BJ (cell line): Measurements from ENCODE around the gene ZDHHC14. TPM values are rescaled to one million over a fixed set of nuclear protein-coding genes. Genes with fewer than 3 reads are reported as not detected.

Source experiments
- CTCF ChIA-PET: fragments of 350-600 bp; formaldehyde crosslinking; extraction: SDS; loops from one replicate; lab custom pipeline; 2021; ENCODE audit warnings: antibody characterized with exemption, inconsistent platforms; lab: Yijun Ruan, JAX
- POLR2A ChIA-PET: fragments of 300-600 bp; sonication (Branson Sonifier 250); formaldehyde crosslinking; extraction: SDS; loops from one replicate; lab custom pipeline; 2021; ENCODE audit warnings: antibody characterized with exemption; lab: Charles Lee
- DNase-seq: peaks from one replicate; pipeline ENCODE4 v3.0.0-alpha.2; 2011; ENCODE audit warnings: low read depth
- H3K27me3 ChIP-seq: 2 replicates; pipeline ENCODE4 v1.6.0; 2011; ENCODE audit warnings: low read length; ENCODE audit not compliant: control insufficient read depth, insufficient read depth
- H3K36me3 ChIP-seq: 2 replicates; pipeline ENCODE4 v1.5.1; 2011; ENCODE audit warnings: low read length; ENCODE audit not compliant: control insufficient read depth, insufficient read depth
- H3K4me3 ChIP-seq: 2 replicates; pipeline ENCODE4 v1.5.1; 2011; ENCODE audit warnings: low read depth, mild to moderate bottlenecking, control low read depth, low read length
- polyA plus RNA-seq: library from polyadenylated mRNA; depleted of rRNA; stranded (reverse); fragments of >200 nt; gene quantifications from 2 replicates; pipeline ENCODE4 v1.2.3, GENCODE V29; 2011
- TF ChIP-seq, protein P1 (sequence below): IDR thresholded peaks from 2 replicates; pipeline ENCODE4 v1.5.1; 2011; ENCODE audit warnings: low read depth, mild to moderate bottlenecking, control low read depth, inconsistent platforms, low read length, moderate library complexity; ENCODE audit not compliant: insufficient read depth

ZDHHC14 gene
- polyA plus RNA-seq, 1 experiment = 3.6 TPM

GRCh38 chr6:157412791-157413190, 31.8 kb downstream of the ZDHHC14 start:
- Histone ChIP-seq H3K4me3 (no peak overlapping the region), H3K36me3 (no peaks in the 10 kb centered on the region), H3K27me3 (no peaks in the 10 kb centered on the region)
- ChIA-PET POLR2A (interaction anchor here (0.6 kb wide), 1 partner anchor 220 kb away, joined by 3 read pairs; no protein-coding TSS in a partner anchor), CTCF (no interaction called here)
- no peak for DNase-seq
- TF ChIP-seq, protein P1, sequence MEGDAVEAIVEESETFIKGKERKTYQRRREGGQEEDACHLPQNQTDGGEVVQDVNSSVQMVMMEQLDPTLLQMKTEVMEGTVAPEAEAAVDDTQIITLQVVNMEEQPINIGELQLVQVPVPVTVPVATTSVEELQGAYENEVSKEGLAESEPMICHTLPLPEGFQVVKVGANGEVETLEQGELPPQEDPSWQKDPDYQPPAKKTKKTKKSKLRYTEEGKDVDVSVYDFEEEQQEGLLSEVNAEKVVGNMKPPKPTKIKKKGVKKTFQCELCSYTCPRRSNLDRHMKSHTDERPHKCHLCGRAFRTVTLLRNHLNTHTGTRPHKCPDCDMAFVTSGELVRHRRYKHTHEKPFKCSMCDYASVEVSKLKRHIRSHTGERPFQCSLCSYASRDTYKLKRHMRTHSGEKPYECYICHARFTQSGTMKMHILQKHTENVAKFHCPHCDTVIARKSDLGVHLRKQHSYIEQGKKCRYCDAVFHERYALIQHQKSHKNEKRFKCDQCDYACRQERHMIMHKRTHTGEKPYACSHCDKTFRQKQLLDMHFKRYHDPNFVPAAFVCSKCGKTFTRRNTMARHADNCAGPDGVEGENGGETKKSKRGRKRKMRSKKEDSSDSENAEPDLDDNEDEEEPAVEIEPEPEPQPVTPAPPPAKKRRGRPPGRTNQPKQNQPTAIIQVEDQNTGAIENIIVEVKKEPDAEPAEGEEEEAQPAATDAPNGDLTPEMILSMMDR = no peak

GRCh38 chr6:157420497-157420896, 39.5 kb downstream of the ZDHHC14 start:
- H3K27me3 ChIP-seq = no peaks in the 10 kb centered on the region
- TF ChIP-seq, protein P1 = no peak
- no peak for DNase-seq
- ChIA-PET CTCF (interaction anchor here (0.7 to 1.4 kb wide), 2 partner anchors 9 to 696 kb away, joined by 3 read pairs; no protein-coding TSS in a partner anchor), POLR2A (no interaction called here)
- no peaks in the 10 kb centered on the region for H3K36me3 ChIP-seq
- no peak overlapping the region for H3K4me3 ChIP-seq

DNA sequence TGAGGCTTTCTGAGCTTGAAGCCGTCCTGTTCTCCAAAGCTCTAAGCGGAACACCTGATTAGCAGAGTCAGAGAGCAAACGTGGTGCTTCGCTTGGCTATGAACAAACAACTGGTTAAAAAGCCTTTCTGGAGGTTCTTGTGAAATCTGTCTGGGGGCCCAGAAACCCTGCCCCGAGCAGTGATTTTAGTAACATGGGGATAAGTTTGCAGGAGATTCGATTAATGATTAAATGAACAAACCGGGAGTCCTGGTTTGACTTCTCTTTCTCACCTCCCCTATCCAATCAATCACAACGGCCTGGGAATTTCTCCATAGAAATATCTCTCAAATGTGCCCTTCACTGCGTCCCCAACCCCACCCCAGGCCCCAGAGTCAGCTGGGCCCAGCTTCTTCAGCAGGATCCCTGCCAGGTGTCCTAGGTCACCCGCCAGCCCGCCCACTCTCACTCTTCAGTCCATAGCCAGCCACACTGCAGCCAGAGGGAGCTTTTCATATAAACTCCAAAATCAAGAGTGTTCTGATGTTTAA, 43.6 kb downstream of the ZDHHC14 start:
- CTCF ChIA-PET = interaction anchor here (0.9 kb wide), 1 partner anchor 10 kb away, joined by 3 read pairs; no protein-coding TSS in a partner anchor
- TF ChIP-seq, protein P1 = no peak
- Histone ChIP-seq H3K4me3 (no peak overlapping the region), H3K36me3 (no peaks in the 10 kb centered on the region), H3K27me3 (no peaks in the 10 kb centered on the region)
- DNase-seq = no peak
- POLR2A ChIA-PET = no interaction called here

DNA sequence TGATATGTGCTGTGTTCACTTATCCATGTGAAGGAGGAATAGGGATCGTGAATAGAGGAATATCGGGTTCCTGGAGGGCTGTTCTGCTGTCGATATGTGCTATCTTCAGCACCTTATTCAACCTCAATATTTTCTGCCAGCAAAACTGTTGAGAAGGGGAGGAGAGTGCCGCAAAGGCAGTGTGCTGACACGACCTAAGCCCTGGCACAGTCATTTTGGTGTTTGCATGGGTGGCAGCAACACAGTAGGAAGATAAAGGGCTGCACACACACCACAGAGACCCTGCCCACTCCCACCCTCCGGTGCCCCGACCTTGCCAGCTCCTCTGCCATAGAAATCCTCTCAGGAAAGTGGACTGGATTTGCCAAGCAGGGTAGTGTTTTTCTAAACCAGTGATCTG, 47.0 kb downstream of the ZDHHC14 start:
- Histone ChIP-seq H3K36me3 (no peaks in the 10 kb centered on the region), H3K4me3 (no peak overlapping the region), H3K27me3 (no peaks in the 10 kb centered on the region)
- ChIA-PET POLR2A (no interaction called here), CTCF (no interaction called here)
- TF ChIP-seq, protein P1 = no peak
- no peak for DNase-seq

GRCh38 chr6:157428427-157429202, 47.6 kb downstream of the ZDHHC14 start:
- POLR2A ChIA-PET = no interaction called here
- CTCF ChIA-PET = interaction anchor here (1.4 kb wide), 1 partner anchor 18 kb away, joined by 5 read pairs; no protein-coding TSS in a partner anchor
- Histone ChIP-seq H3K27me3 (no peaks in the 10 kb centered on the region), H3K36me3 (no peaks in the 10 kb centered on the region), H3K4me3 (no peak overlapping the region)
- DNase-seq = no peak
- TF ChIP-seq, protein P1 = no peak
